ENCODE results near the gene MYH16. TPM values are rescaled to one million over a fixed set of nuclear protein-coding genes. Genes with fewer than 3 reads are reported as not detected.

MYH16 gene
- total and polyA plus RNA-seq, 10 of the 15 experiments (the other 5 are each of a cell fraction or from before 2014, with no cell fraction given): 0.03 to 0.33 (median 0.04) TPM; not detected in 3

- FAIRE-seq (no peak), ATAC-seq (no peak), DNase-seq (ENCODE audit: low read depth, low spot score) (no peak)
- TF ChIP-seq TARDBP (IDR thresholded peaks at IDR 0.05; ENCODE audit: borderline replicate concordance) (no peak), EZH2 (IDR thresholded peaks at IDR 0.05; ENCODE audit: borderline replicate concordance, control insufficient read depth, low read depth, low read length) (no peak), GABPA (IDR thresholded peaks at IDR 0.05; ENCODE audit: low read depth) (no peak), KLF5 (IDR thresholded peaks at IDR 0.05; ENCODE audit: partially characterized antibody) (no peak), NFYB (IDR thresholded peaks at IDR 0.05; ENCODE audit: insufficient read depth, low read depth, low read length) (no peak), SMC3 (IDR thresholded peaks at IDR 0.05; ENCODE audit: borderline replicate concordance, low read length) (no peak)
- no peak overlapping the region for H3K9ac ChIP-seq (ENCODE audit: control insufficient read depth, insufficient read depth, low read length)
- H4K20me1 ChIP-seq (ENCODE audit: control insufficient read depth, insufficient read depth): no peaks in the 10 kb centered on the region
- no peak overlapping the region for H2AFZ ChIP-seq (ENCODE audit: control insufficient read depth, low read depth, low read length)
- no TSS peak for BruUV-seq (replicated peaks)
- H3K9me3 ChIP-seq (replicated peaks; ENCODE audit: control insufficient read depth, insufficient read depth, low read length): no peaks in the 10 kb centered on the region
- H3K27me3 ChIP-seq (replicated peaks in 1 of 2; ENCODE audit: control insufficient read depth in 2 of 2, insufficient read depth in 2 of 2, low read length in 1 of 2): peaks cover 0 to 4% of the 10 kb centered on the region in 2 experiments; a peak in 1 of 4 replicates
- CTCF ChIA-PET: no interaction called here
- no peak overlapping the region for H3K27ac ChIP-seq (ENCODE audit: control insufficient read depth, insufficient read depth)
- no peaks in the 10 kb centered on the region; the same call in 1 of the 2 replicates for H3K4me1 ChIP-seq (ENCODE audit: control insufficient read depth, insufficient read depth, low read length)
- H3K36me3 ChIP-seq (ENCODE audit: control insufficient read depth in 2 of 2, insufficient read depth in 2 of 2, low read length in 1 of 2): no peaks in the 10 kb centered on the region
- intact Hi-C loops (cut with micrococcal nuclease; ENCODE audit: unreplicated experiment): no loop called here
- RAD21 ChIA-PET (ENCODE audit: unreplicated experiment): interaction anchor here (1.1 kb wide), 1 partner anchor 73 kb away, joined by 3 read pairs; no protein-coding TSS in a partner anchor
- POLR2A ChIA-PET: no interaction called here
- no peak overlapping the region for H3K4me3 ChIP-seq
- in situ Hi-C loops (cut with MboI): no loop called here
- SMC1A ChIA-PET (ENCODE audit: uncharacterized antibody, unreplicated experiment): no interaction called here
- no peak overlapping the region for H3K4me2 ChIP-seq (ENCODE audit: control insufficient read depth, insufficient read depth)
- 23% methylated on average over 4 of the region's 4 CpGs for WGBS (ENCODE audit: insufficient coverage, insufficient replicate concordance, low lambda C conversion rate, missing lambda C conversion rate)
- no peaks in the 10 kb centered on the region for H3K79me2 ChIP-seq (ENCODE audit: control insufficient read depth, insufficient read depth, low read length)
Measured at GRCh38 chr7:99268577-99268908, 4.1 kb upstream of the MYH16 start.

GRCh38 chr7:99270702-99271101 lies 1.9 kb upstream of the MYH16 start:
- no TSS peak for BruUV-seq (replicated peaks)
- no peaks in the 10 kb centered on the region for H3K79me2 ChIP-seq (ENCODE audit: control insufficient read depth, insufficient read depth, low read length)
- ChIA-PET RAD21 (ENCODE audit: unreplicated experiment) (no interaction called here), SMC1A (ENCODE audit: uncharacterized antibody, unreplicated experiment) (no interaction called here), POLR2A (no interaction called here), CTCF (no interaction called here)
- in situ Hi-C loops (cut with MboI): no loop called here
- FAIRE-seq (no peak), DNase-seq (ENCODE audit: low read depth, low spot score) (no peak), ATAC-seq (no peak)
- WGBS (ENCODE audit: insufficient coverage, insufficient replicate concordance, low lambda C conversion rate, missing lambda C conversion rate): 74% methylated on average over 16 of the region's 16 CpGs
- H3K9me3 ChIP-seq (replicated peaks; ENCODE audit: control insufficient read depth, insufficient read depth, low read length): no peaks in the 10 kb centered on the region
- no peak overlapping the region for H3K4me3 ChIP-seq
- peaks cover 0 to 2% of the 10 kb centered on the region in 2 experiments; a peak in 1 of 4 replicates for H3K27me3 ChIP-seq (replicated peaks in 1 of 2; ENCODE audit: control insufficient read depth in 2 of 2, insufficient read depth in 2 of 2, low read length in 1 of 2)
- peaks cover 6% of the 10 kb centered on the region for H3K4me1 ChIP-seq (ENCODE audit: control insufficient read depth, insufficient read depth, low read length)
- no peaks in the 10 kb centered on the region for H3K36me3 ChIP-seq (ENCODE audit: control insufficient read depth in 2 of 2, insufficient read depth in 2 of 2, low read length in 1 of 2)
- H3K4me2 ChIP-seq (ENCODE audit: control insufficient read depth, insufficient read depth): no peak overlapping the region
- intact Hi-C loops (cut with micrococcal nuclease; ENCODE audit: unreplicated experiment): no loop called here
- no peak overlapping the region for H3K27ac ChIP-seq (ENCODE audit: control insufficient read depth, insufficient read depth)
- no peaks in the 10 kb centered on the region for H4K20me1 ChIP-seq (ENCODE audit: control insufficient read depth, insufficient read depth)
- no peak overlapping the region for H3K9ac ChIP-seq (ENCODE audit: control insufficient read depth, insufficient read depth, low read length)
- H2AFZ ChIP-seq (ENCODE audit: control insufficient read depth, low read depth, low read length): no peak overlapping the region
- no peak for TF ChIP-seq RAD21 (IDR thresholded peaks at IDR 0.05; ENCODE audit: insufficient read depth, low read depth, low read length)
- TF ChIP-seq CEBPB (IDR thresholded peaks at IDR 0.05; ENCODE audit: borderline replicate concordance in 1 of 2, low read depth in 2 of 2, low read length in 2 of 2): no peak
- no peak for TF ChIP-seq BCLAF1 (IDR thresholded peaks at IDR 0.05)
- no peak for TF ChIP-seq BACH1 (IDR thresholded peaks at IDR 0.05; ENCODE audit: borderline replicate concordance)
- TF ChIP-seq HDGF (IDR thresholded peaks at IDR 0.05): no peak
- TF ChIP-seq DPF2 (IDR thresholded peaks at IDR 0.05): no peak
- TF ChIP-seq ZNF622 (IDR thresholded peaks at IDR 0.05): no peak
- TF ChIP-seq GATAD2B (conservative IDR thresholded peaks at IDR 0.05; ENCODE audit: low read depth): no peak
- TF ChIP-seq BMI1 (IDR thresholded peaks at IDR 0.05; ENCODE audit: borderline replicate concordance): no peak
- TF ChIP-seq SRF (IDR thresholded peaks at IDR 0.05; ENCODE audit: low read depth in 2 of 2, low read length in 2 of 2): no peak
- no peak for TF ChIP-seq STAT3 (IDR thresholded peaks at IDR 0.05; ENCODE audit: low read depth, low read length)
- no peak for TF ChIP-seq PAX8 (IDR thresholded peaks at IDR 0.05)
- no peak for TF ChIP-seq MEF2A (IDR thresholded peaks at IDR 0.05; ENCODE audit: insufficient read depth, low read depth, low read length)
